Body of pancreas (tissue), 4 donors: ENCODE results near the gene HRH4. TPM values are rescaled to one million over a fixed set of nuclear protein-coding genes. Genes with fewer than 3 reads are reported as not detected.

Source experiments
- ATAC-seq: fragments of 150-250 bp; one replicate; pipeline ENCODE4 v1.9.1; 2016
- DNase-seq, 4 donors: peaks; one replicate each; pipeline ENCODE4 v3.0.0-alpha.2; 2019
- H3K27ac ChIP-seq, 4 donors: fragments of 200-600 bp; sonication (generic); 1 replicate in 3 of 4; 2 replicates in 1 of 4; pipeline versions ENCODE4 v1.5.1 to v1.6.1; 2016 to 2019; ENCODE audit warnings: mild to moderate bottlenecking in 1 of 4, mixed read lengths in 1 of 4, moderate library complexity in 1 of 4
- H3K27me3 ChIP-seq, 2 donors: fragments of 200-600 bp; sonication (generic); one replicate each; pipeline ENCODE4 v1.6.0; 2016; ENCODE audit warnings: mild to moderate bottlenecking in 1 of 2
- H3K36me3 ChIP-seq, 2 donors: fragments of 200-600 bp; sonication (generic); replicated peaks in 1 of 2; 2 replicates each; pipeline ENCODE4 v1.5.1; 2016; ENCODE audit warnings: low read depth in 2 of 2; ENCODE audit not compliant: insufficient read depth in 1 of 2
- H3K4me1 ChIP-seq: fragments of 200-600 bp; sonication (generic); one replicate; pipeline ENCODE4 v1.6.0; 2016
- H3K4me3 ChIP-seq, 2 donors: fragments of 200-600 bp; sonication (generic); 1 replicate in 1 of 2; 2 replicates in 1 of 2; pipeline ENCODE4 v1.5.1; 2016 to 2019
- H3K9me3 ChIP-seq, 3 donors: fragments of 200-600 bp; sonication (generic); 1 replicate in 2 of 3; 2 replicates in 1 of 3; pipeline ENCODE4 v1.5.1; 2016
- CTCF ChIP-seq, 7 experiments: fragments of 450-650 bp in 4 of 7; fragments of 200-600 bp in 3 of 7; sonication (generic) in 3 of 7; IDR thresholded peaks; one replicate each; pipeline ENCODE4 v1.5.1; 2016 to 2019; ENCODE audit warnings: antibody characterized with exemption in 7 of 7
- POLR2A ChIP-seq, 3 donors: fragments of 450-650 bp; IDR thresholded peaks; one replicate each; pipeline ENCODE4 v1.6.1; 2016; ENCODE audit warnings: antibody characterized with exemption in 3 of 3, mild to moderate bottlenecking in 2 of 3
- WGBS, 2 donors: methylation state at CpG; one replicate each; pipeline ENCODE4 v1.1.5; 2017; 5-methylcytosine and 5-hydroxymethylcytosine counted together
- intact Hi-C: fragments of 100-400 bp; cut with DNase I; formaldehyde crosslinking; loops from one replicate; pipeline ENCODE4 v1.15.1; 2023
- total RNA-seq, 2 donors: library from RNA; depleted of rRNA; stranded (reverse); fragments of >200 nt; gene quantifications; one replicate each; pipeline ENCODE4 v1.1.0, GENCODE V29; 2016

HRH4 gene
- total RNA-seq, 2 donors from 2014 or later, result not detected

- Histone ChIP-seq H3K4me3 (no peak overlapping the region), H3K27ac (no peak overlapping the region), H3K36me3 (no peaks in the 10 kb centered on the region), H3K9me3 (no peaks in the 10 kb centered on the region), H3K27me3 (no peaks in the 10 kb centered on the region), H3K4me1 (no peaks in the 10 kb centered on the region)
- no peak for TF ChIP-seq CTCF (IDR thresholded peaks at IDR 0.05)
- TF ChIP-seq POLR2A (IDR thresholded peaks at IDR 0.05), result no peak
- ATAC-seq (no peak), DNase-seq (no peak)
- intact Hi-C loops, result no loop called here
- 75 to 80% methylated on average over 1 of the region's 1 CpG for WGBS, 2 donors
These were observed 36.8 kb downstream of the HRH4 start for GRCh38 chr18:24497031-24497754.

GRCh38 chr18:24499814-24500213 lies 39.4 kb downstream of the HRH4 start:
- no peak for TF ChIP-seq POLR2A (IDR thresholded peaks at IDR 0.05)
- TF ChIP-seq CTCF (IDR thresholded peaks at IDR 0.05), result no peak
- intact Hi-C loops, result no loop called here
- no peak overlapping the region for H3K27ac ChIP-seq
- no peak overlapping the region for H3K4me3 ChIP-seq
- no peaks in the 10 kb centered on the region for H3K9me3 ChIP-seq
- no peaks in the 10 kb centered on the region for H3K4me1 ChIP-seq
- ATAC-seq, result no peak
- DNase-seq, result no peak
- H3K27me3 ChIP-seq, result no peaks in the 10 kb centered on the region
- 70 to 77% methylated on average over 5 of the region's 5 CpGs for WGBS, 2 donors
- H3K36me3 ChIP-seq, result no peaks in the 10 kb centered on the region

- Histone ChIP-seq H3K9me3 (no peaks in the 10 kb centered on the region), H3K27ac (no peak overlapping the region), H3K27me3 (no peaks in the 10 kb centered on the region), H3K4me1 (no peaks in the 10 kb centered on the region), H3K4me3 (no peak overlapping the region), H3K36me3 (no peaks in the 10 kb centered on the region)
- intact Hi-C loops, result no loop called here
- ATAC-seq, result no peak
- no peak for DNase-seq
- TF ChIP-seq CTCF (IDR thresholded peaks at IDR 0.05) (no peak), POLR2A (IDR thresholded peaks at IDR 0.05) (no peak)
- WGBS, 2 donors, result 88 to 95% methylated on average over 2 of the region's 2 CpGs
These were observed 39.8 kb downstream of the HRH4 start for GRCh38 chr18:24500217-24500616.

- intact Hi-C loops, result no loop called here
- Histone ChIP-seq H3K9me3 (no peaks in the 10 kb centered on the region), H3K27ac (no peak overlapping the region), H3K4me1 (no peaks in the 10 kb centered on the region), H3K27me3 (no peaks in the 10 kb centered on the region), H3K4me3 (no peak overlapping the region), H3K36me3 (no peaks in the 10 kb centered on the region)
- 90% methylated on average over 6 of the region's 6 CpGs for WGBS, 2 donors
- ATAC-seq (no peak), DNase-seq (no peak)
- TF ChIP-seq CTCF (IDR thresholded peaks at IDR 0.05), result no peak
- TF ChIP-seq POLR2A (IDR thresholded peaks at IDR 0.05), result no peak
These were observed 40.3 kb downstream of the HRH4 start for GRCh38 chr18:24500766-24501165.
